ENCODE measurements around the gene CEP104. TPM values are rescaled to one million over a fixed set of nuclear protein-coding genes. Genes with fewer than 3 reads are reported as not detected.

The CEP104 gene
- total and polyA plus RNA-seq, 9 of the 15 experiments (the other 6 are each of a cell fraction or from before 2014, with no cell fraction given): 11.2 to 63.4 (median 42.6) TPM

DNA sequence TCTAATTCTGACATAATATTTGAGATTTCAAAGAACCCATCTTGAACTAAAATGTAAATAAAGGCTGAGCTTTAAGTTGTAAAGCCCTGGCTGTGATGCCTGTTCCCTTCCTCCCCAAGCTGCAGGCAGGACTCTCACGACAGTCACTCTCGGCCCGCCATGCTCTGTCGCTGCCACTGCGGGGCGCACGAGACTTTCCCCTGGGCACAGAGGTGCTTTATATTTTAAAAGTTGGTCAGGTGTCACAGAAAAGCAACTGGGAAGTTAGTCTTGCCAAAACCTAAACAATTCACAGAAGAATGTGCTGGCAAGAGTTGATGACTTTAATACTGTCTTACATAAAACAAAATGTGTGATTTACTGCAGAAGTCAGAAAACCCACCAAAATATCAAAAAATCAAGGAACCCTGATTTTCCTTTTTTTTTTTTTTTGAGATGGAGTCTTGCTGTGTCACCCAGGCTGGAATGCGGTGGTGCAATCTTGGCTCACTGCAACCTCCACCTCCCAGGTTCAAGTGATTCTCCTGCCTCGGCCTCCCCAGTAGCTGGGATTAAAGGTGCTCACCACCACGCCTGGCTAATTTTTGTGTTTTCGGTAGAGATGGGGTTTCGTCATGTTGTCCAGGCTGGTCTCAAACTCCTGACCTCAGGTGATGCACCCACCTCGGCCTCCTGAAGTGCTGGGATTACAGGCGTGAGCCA lies 71.4 kb downstream of the CEP104 start (continued):
- TF ChIP-seq, protein P1, sequence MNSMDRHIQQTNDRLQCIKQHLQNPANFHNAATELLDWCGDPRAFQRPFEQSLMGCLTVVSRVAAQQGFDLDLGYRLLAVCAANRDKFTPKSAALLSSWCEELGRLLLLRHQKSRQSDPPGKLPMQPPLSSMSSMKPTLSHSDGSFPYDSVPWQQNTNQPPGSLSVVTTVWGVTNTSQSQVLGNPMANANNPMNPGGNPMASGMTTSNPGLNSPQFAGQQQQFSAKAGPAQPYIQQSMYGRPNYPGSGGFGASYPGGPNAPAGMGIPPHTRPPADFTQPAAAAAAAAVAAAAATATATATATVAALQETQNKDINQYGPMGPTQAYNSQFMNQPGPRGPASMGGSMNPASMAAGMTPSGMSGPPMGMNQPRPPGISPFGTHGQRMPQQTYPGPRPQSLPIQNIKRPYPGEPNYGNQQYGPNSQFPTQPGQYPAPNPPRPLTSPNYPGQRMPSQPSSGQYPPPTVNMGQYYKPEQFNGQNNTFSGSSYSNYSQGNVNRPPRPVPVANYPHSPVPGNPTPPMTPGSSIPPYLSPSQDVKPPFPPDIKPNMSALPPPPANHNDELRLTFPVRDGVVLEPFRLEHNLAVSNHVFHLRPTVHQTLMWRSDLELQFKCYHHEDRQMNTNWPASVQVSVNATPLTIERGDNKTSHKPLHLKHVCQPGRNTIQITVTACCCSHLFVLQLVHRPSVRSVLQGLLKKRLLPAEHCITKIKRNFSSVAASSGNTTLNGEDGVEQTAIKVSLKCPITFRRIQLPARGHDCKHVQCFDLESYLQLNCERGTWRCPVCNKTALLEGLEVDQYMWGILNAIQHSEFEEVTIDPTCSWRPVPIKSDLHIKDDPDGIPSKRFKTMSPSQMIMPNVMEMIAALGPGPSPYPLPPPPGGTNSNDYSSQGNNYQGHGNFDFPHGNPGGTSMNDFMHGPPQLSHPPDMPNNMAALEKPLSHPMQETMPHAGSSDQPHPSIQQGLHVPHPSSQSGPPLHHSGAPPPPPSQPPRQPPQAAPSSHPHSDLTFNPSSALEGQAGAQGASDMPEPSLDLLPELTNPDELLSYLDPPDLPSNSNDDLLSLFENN (IDR thresholded peaks at IDR 0.05; ENCODE audit: low read depth in 2 of 2, low read length in 2 of 2): no peak
- TF ChIP-seq, protein P2, sequence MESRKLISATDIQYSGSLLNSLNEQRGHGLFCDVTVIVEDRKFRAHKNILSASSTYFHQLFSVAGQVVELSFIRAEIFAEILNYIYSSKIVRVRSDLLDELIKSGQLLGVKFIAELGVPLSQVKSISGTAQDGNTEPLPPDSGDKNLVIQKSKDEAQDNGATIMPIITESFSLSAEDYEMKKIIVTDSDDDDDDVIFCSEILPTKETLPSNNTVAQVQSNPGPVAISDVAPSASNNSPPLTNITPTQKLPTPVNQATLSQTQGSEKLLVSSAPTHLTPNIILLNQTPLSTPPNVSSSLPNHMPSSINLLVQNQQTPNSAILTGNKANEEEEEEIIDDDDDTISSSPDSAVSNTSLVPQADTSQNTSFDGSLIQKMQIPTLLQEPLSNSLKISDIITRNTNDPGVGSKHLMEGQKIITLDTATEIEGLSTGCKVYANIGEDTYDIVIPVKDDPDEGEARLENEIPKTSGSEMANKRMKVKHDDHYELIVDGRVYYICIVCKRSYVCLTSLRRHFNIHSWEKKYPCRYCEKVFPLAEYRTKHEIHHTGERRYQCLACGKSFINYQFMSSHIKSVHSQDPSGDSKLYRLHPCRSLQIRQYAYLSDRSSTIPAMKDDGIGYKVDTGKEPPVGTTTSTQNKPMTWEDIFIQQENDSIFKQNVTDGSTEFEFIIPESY (CRISPR knock-in tag; IDR thresholded peaks at IDR 0.05): peak; percentile 84
- TF ChIP-seq, protein P3, sequence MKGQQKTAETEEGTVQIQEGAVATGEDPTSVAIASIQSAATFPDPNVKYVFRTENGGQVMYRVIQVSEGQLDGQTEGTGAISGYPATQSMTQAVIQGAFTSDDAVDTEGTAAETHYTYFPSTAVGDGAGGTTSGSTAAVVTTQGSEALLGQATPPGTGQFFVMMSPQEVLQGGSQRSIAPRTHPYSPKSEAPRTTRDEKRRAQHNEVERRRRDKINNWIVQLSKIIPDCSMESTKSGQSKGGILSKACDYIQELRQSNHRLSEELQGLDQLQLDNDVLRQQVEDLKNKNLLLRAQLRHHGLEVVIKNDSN (CRISPR knock-in tag; IDR thresholded peaks at IDR 0.05): no peak
- TF ChIP-seq ZNF431 (CRISPR knock-in tag; IDR thresholded peaks at IDR 0.05): no peak
- TF ChIP-seq SAP30 (IDR thresholded peaks at IDR 0.05; ENCODE audit: borderline replicate concordance, insufficient read depth, low read depth, low read length, poor library complexity, severe bottlenecking): no peak
- no peak for TF ChIP-seq ZNF589 (CRISPR knock-in tag; IDR thresholded peaks at IDR 0.05; ENCODE audit: low read depth)
- no peak for TF ChIP-seq MCM5 (IDR thresholded peaks at IDR 0.05; ENCODE audit: low read depth)
- TF ChIP-seq U2AF1 (optimal IDR thresholded peaks at IDR 0.05; ENCODE audit: low read depth, low read length): no peak
- no peak for TF ChIP-seq LARP7 (IDR thresholded peaks at IDR 0.05)
- TF ChIP-seq, protein P4, sequence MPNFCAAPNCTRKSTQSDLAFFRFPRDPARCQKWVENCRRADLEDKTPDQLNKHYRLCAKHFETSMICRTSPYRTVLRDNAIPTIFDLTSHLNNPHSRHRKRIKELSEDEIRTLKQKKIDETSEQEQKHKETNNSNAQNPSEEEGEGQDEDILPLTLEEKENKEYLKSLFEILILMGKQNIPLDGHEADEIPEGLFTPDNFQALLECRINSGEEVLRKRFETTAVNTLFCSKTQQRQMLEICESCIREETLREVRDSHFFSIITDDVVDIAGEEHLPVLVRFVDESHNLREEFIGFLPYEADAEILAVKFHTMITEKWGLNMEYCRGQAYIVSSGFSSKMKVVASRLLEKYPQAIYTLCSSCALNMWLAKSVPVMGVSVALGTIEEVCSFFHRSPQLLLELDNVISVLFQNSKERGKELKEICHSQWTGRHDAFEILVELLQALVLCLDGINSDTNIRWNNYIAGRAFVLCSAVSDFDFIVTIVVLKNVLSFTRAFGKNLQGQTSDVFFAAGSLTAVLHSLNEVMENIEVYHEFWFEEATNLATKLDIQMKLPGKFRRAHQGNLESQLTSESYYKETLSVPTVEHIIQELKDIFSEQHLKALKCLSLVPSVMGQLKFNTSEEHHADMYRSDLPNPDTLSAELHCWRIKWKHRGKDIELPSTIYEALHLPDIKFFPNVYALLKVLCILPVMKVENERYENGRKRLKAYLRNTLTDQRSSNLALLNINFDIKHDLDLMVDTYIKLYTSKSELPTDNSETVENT (CRISPR knock-in tag; IDR thresholded peaks at IDR 0.05): no peak
- no peak for TF ChIP-seq CREB1 (IDR thresholded peaks at IDR 0.05)
- 0 out of 2 replicates have a peak, but pooled peaks have one; percentile 32 for TF ChIP-seq CREB1 (CRISPR knock-in tag; IDR thresholded peaks at IDR 0.05)
- no peak for TF ChIP-seq SUPT5H (IDR thresholded peaks at IDR 0.05)
- no peak for TF ChIP-seq FOXJ3 (CRISPR knock-in tag; IDR thresholded peaks at IDR 0.05)
- no peak for TF ChIP-seq ZNF143 (CRISPR knock-in tag; IDR thresholded peaks at IDR 0.05)
- TF ChIP-seq, protein P5, sequence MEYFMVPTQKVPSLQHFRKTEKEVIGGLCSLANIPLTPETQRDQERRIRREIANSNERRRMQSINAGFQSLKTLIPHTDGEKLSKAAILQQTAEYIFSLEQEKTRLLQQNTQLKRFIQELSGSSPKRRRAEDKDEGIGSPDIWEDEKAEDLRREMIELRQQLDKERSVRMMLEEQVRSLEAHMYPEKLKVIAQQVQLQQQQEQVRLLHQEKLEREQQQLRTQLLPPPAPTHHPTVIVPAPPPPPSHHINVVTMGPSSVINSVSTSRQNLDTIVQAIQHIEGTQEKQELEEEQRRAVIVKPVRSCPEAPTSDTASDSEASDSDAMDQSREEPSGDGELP (CRISPR knock-in tag; IDR thresholded peaks at IDR 0.05; ENCODE audit: borderline replicate concordance): peak; percentile 43; the same call in 1 of the 2 replicates
- no peak for TF ChIP-seq ZNF347 (CRISPR knock-in tag; IDR thresholded peaks at IDR 0.05; ENCODE audit: low read depth)
- TF ChIP-seq ZNF408 (CRISPR knock-in tag; IDR thresholded peaks at IDR 0.05; ENCODE audit: low read depth): no peak
